ENCODE data around the gene VWDE.

DNA sequence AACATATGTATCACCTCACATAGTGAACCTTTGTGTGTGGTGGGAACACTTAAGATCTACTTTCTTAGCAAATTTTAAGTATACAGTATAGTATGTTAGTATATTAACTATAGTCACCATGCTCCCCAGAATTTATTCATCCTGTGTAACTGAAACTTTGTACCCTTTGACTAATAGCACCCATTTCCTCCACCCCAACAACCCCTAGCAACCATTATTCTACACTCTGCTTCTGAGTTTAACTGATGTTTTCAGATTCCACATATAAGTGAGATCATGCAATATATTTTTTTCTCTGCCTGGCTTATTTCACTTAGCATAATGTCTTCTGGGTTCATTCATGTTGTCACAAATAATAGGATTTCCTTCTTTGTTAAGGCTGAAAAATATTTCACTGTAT is 6.9 kb upstream of the VWDE start:
- no peak for TF ChIP-seq CBX2 (IDR thresholded peaks at IDR 0.05; ENCODE audit: low read depth, low read length)
- TF ChIP-seq CBX2 (CRISPR knock-in tag; IDR thresholded peaks at IDR 0.05; ENCODE audit: low read depth): no peak
- no peak for TF ChIP-seq SIN3A (IDR thresholded peaks at IDR 0.05; ENCODE audit: borderline replicate concordance, low read depth, low read length)
- TF ChIP-seq HCFC1 (IDR thresholded peaks at IDR 0.05; ENCODE audit: low read depth, low read length): no peak
- TF ChIP-seq, protein P1, sequence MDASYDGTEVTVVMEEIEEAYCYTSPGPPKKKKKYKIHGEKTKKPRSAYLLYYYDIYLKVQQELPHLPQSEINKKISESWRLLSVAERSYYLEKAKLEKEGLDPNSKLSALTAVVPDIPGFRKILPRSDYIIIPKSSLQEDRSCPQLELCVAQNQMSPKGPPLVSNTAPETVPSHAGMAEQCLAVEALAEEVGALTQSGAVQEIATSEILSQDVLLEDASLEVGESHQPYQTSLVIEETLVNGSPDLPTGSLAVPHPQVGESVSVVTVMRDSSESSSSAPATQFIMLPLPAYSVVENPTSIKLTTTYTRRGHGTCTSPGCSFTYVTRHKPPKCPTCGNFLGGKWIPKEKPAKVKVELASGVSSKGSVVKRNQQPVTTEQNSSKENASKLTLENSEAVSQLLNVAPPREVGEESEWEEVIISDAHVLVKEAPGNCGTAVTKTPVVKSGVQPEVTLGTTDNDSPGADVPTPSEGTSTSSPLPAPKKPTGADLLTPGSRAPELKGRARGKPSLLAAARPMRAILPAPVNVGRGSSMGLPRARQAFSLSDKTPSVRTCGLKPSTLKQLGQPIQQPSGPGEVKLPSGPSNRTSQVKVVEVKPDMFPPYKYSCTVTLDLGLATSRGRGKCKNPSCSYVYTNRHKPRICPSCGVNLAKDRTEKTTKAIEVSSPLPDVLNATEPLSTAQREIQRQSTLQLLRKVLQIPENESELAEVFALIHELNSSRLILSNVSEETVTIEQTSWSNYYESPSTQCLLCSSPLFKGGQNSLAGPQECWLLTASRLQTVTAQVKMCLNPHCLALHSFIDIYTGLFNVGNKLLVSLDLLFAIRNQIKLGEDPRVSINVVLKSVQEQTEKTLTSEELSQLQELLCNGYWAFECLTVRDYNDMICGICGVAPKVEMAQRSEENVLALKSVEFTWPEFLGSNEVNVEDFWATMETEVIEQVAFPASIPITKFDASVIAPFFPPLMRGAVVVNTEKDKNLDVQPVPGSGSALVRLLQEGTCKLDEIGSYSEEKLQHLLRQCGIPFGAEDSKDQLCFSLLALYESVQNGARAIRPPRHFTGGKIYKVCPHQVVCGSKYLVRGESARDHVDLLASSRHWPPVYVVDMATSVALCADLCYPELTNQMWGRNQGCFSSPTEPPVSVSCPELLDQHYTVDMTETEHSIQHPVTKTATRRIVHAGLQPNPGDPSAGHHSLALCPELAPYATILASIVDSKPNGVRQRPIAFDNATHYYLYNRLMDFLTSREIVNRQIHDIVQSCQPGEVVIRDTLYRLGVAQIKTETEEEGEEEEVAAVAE (CRISPR knock-in tag; IDR thresholded peaks at IDR 0.05; ENCODE audit: borderline replicate concordance): no peak

Data from HepG2 (cell line).